Esophagus squamous epithelium (tissue), 5 donors: Measurements from ENCODE around the gene USP20. TPM values are rescaled to one million over a fixed set of nuclear protein-coding genes. Genes with fewer than 3 reads are reported as not detected.
"Not testable (repeated sequence)": the region's sequence is repeated elsewhere in the genome, so short reads cannot be mapped to it uniquely, and the experiment has no call there.

Experiments used
- DNase-seq: peaks from one replicate; lab custom pipeline; 2025; lab: John Stamatoyannopoulos, UW
- H3K27ac ChIP-seq, 4 donors: fragments of 200-600 bp; sonication (generic); one replicate each; pipeline ENCODE4 v1.5.1; 2016 to 2019; ENCODE audit warnings: mild to moderate bottlenecking in 1 of 4
- H3K27me3 ChIP-seq, 4 donors: fragments of 200-600 bp; sonication (generic); 1 replicate in 3 of 4; 2 replicates in 1 of 4; pipeline versions ENCODE4 v1.5.1 to v1.6.0; 2017 to 2021; ENCODE audit warnings: antibody characterized with exemption in 1 of 4
- H3K36me3 ChIP-seq, 3 donors: fragments of 200-600 bp; sonication (generic); one replicate each; pipeline ENCODE4 v1.5.1; 2016 to 2019
- H3K4me1 ChIP-seq, 3 donors: fragments of 200-600 bp; sonication (generic); one replicate each; pipeline ENCODE4 v1.5.1; 2017 to 2019
- H3K4me3 ChIP-seq, 4 donors: fragments of 200-600 bp; sonication (generic); 1 replicate in 3 of 4; 2 replicates in 1 of 4; pipeline ENCODE4 v1.5.1; 2016 to 2019; ENCODE audit warnings: mild to moderate bottlenecking in 2 of 4, moderate library complexity in 1 of 4
- H3K9me3 ChIP-seq, 3 donors: fragments of 200-600 bp; sonication (generic); one replicate each; pipeline ENCODE4 v1.5.1; 2016 to 2019
- POLR2A ChIP-seq, 4 donors: fragments of 450-650 bp; IDR thresholded peaks; one replicate each; pipeline ENCODE4 v1.6.1; 2017; ENCODE audit warnings: antibody characterized with exemption in 4 of 4, mild to moderate bottlenecking in 4 of 4, moderate library complexity in 3 of 4
- WGBS, 2 donors: methylation state at CpG; one replicate each; pipeline ENCODE4 v1.1.5; 2018; 5-methylcytosine and 5-hydroxymethylcytosine counted together
- intact Hi-C: fragments of 100-400 bp; cut with DNase I; formaldehyde crosslinking; loops from one replicate; pipeline ENCODE4 v1.15.0; 2022
- total RNA-seq, 4 donors: library from RNA; depleted of rRNA; stranded (reverse); fragments of >200 nt; gene quantifications; one replicate each; pipeline ENCODE4 v1.1.0, GENCODE V29; 2016
- TF ChIP-seq, protein P1 (sequence below), 6 experiments: fragments of 450-650 bp in 4 of 6; fragments of 200-600 bp in 2 of 6; sonication (generic) in 2 of 6; IDR thresholded peaks; one replicate each; pipeline ENCODE4 v1.5.1; 2016 to 2019; ENCODE audit warnings: antibody characterized with exemption in 6 of 6, mild to moderate bottlenecking in 4 of 6, moderate library complexity in 4 of 6
- donor health status: DM: yes; HTN: yes; CAD: no.

USP20 gene
- total RNA-seq, result 10 to 100 TPM; 12.3 to 19.7 (median 13.6) TPM

DNA sequence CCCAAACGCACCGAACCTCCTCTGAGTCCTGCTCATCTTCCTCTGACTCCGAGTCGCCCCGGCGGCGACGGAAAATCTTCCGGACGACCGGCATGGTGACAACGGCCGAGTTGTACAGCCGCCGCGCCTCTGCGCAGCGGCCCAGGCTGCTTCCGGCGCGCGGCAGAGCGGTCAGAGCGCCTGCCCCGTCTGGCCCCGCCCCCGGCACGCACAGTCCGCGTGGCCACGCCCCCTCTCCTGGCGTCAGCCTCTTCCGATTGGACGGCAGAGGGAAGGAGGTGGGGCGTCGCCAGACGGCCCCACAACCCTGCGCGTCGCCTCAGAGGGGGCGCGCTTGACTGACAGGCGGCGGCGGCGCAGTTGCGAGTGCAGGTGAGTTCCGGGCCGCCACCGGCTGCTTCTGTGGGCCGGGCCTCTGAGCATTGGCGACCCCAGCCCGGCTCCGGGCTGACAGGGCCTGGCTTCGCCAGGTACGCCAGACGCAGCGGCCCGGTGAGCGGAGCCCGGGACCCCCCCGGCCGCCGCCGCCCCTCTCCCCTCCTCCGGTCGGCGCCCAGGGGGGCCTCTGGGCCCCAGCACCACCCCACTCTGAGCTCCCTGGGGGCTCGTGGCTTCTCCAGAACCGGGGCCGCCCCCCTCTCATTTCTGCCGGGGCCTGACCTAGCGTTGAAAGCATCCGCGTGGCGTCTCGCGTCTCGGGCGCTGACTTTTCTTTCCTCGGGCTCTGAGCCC, at the start of gene USP20, which contains the start of gene C9orf78:
Gene USP20 (plus strand): TSS at position 331 of the 732 bp plus-strand sequence. CDS start 17,098 bp downstream, outside the sequence.
Gene C9orf78 (minus strand): TSS at position 148 of the 732 bp plus-strand sequence. CDS start 54 bp downstream, at position 94.
- Histone ChIP-seq H3K27ac (peak within 1 kb of the TSS; percentile 90 to 93 (median 92)), H3K36me3 (peaks cover 0 to 32% (median 17%) of the 10 kb centered on the region in 3 donors), H3K4me3 (peak within 1 kb of the TSS; percentile 76 to 99 (median 85)), H3K9me3 (no peaks in the 10 kb centered on the region), H3K27me3 (no peaks in the 10 kb centered on the region), H3K4me1 (peaks cover 15 to 63% (median 28%) of the 10 kb centered on the region in 3 donors)
- intact Hi-C loops, result no loop called here
- DNase-seq, result peak; percentile 78
- WGBS, 2 donors, result 0% methylated on average over 10 of the region's 81 CpGs; no CpG with 5 or more reads in 1 of the 2 donors
- TF ChIP-seq POLR2A (IDR thresholded peaks at IDR 0.05), result peak in 3 of 4 donors; percentile 45 to 95 (median 94)
- TF ChIP-seq, protein P1, sequence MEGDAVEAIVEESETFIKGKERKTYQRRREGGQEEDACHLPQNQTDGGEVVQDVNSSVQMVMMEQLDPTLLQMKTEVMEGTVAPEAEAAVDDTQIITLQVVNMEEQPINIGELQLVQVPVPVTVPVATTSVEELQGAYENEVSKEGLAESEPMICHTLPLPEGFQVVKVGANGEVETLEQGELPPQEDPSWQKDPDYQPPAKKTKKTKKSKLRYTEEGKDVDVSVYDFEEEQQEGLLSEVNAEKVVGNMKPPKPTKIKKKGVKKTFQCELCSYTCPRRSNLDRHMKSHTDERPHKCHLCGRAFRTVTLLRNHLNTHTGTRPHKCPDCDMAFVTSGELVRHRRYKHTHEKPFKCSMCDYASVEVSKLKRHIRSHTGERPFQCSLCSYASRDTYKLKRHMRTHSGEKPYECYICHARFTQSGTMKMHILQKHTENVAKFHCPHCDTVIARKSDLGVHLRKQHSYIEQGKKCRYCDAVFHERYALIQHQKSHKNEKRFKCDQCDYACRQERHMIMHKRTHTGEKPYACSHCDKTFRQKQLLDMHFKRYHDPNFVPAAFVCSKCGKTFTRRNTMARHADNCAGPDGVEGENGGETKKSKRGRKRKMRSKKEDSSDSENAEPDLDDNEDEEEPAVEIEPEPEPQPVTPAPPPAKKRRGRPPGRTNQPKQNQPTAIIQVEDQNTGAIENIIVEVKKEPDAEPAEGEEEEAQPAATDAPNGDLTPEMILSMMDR (IDR thresholded peaks at IDR 0.05), result peak in 1 of 6 experiments; percentile 18

DNA sequence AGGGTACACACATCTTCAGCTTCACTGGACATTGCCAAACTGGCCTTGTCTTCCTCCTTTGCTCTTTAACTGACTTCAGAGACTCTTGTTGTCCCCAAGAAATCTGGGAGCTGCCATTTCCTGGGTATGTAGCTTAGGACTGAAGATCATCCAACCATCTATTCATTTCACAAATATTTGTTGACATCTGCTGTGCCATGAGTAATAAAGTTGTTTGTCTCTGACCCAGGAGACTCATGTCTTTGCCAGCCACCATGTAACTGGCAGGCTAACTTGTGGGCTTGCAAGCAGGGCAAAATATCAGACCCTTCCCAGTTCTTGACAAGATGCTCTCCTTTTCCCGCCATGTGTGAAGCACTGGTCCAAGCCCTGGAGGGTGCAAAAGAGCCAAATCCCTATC, 49.4 kb upstream of the USP20 start:
- Histone ChIP-seq H3K4me1 (no peaks in the 10 kb centered on the region), H3K27me3 (peaks cover 0 to 38% (median 0%) of the 10 kb centered on the region in 4 donors), H3K9me3 (no peaks in the 10 kb centered on the region), H3K27ac (no peak overlapping the region), H3K36me3 (no peaks in the 10 kb centered on the region), H3K4me3 (no peak overlapping the region)
- no peak for DNase-seq
- 83 to 89% methylated on average over 1 of the region's 1 CpG for WGBS, 2 donors
- no peak for TF ChIP-seq POLR2A (IDR thresholded peaks at IDR 0.05)
- TF ChIP-seq, protein P1 (IDR thresholded peaks at IDR 0.05), result no peak
- intact Hi-C loops, result loop anchor here (5.0 kb wide), 1 partner anchor 139 kb away; no protein-coding TSS in a partner anchor

DNA sequence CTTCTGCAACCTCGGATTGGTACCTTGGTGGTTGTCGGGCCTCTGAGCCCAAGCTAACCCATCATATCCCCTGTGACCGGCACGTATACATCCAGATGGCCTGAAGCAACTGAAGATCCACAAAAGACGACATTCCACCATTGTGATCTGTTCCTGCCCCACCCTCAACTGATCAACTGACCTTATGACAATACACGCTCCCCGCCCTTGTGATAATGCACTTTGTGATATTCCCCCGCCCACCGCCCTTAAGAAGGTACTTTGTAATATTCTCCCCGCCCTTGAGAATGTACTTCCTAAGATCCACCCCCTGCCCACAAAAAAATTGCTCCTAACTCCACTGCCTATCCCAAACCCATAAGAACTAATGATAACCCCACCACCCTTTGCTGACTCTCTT, 48.8 kb upstream of the USP20 start:
- intact Hi-C loops, result loop anchor here (5.0 kb wide), 1 partner anchor 139 kb away; no protein-coding TSS in a partner anchor
- TF ChIP-seq POLR2A (IDR thresholded peaks at IDR 0.05), result no peak
- TF ChIP-seq, protein P1 (IDR thresholded peaks at IDR 0.05), result no peak
- 75 to 76% methylated on average over 10 of the region's 10 CpGs for WGBS, 2 donors

DNA sequence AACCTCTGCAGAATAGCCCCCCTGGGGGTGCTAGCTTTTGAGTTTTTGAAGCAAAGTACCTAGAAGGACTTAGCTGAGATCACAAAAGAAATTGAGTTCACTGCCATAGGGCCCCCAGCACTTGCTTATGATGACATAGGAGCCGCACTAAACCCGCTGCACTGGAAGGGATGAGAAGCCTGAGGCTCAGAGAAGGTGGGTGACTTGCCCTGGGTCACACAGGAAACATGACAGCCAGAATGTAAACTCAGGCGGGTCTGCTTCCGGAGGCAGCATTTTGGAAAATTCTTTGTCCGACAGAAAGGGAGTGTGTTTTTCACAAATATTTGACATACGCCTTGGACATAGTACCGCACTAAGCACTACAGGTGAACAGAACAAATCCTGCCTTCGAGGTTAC, 40.7 kb upstream of the USP20 start:
- no peak for DNase-seq
- 64 to 76% methylated on average over 6 to 8 of the region's 8 CpGs for WGBS, 2 donors
- H3K27ac ChIP-seq, result no peak overlapping the region
- no peaks in the 10 kb centered on the region for H3K36me3 ChIP-seq
- TF ChIP-seq POLR2A (IDR thresholded peaks at IDR 0.05), result no peak
- TF ChIP-seq, protein P1 (IDR thresholded peaks at IDR 0.05), result no peak
- intact Hi-C loops, result no loop called here
- H3K9me3 ChIP-seq, result no peaks in the 10 kb centered on the region
- no peaks in the 10 kb centered on the region for H3K4me1 ChIP-seq
- peaks cover 0 to 37% (median 0%) of the 10 kb centered on the region in 4 donors for H3K27me3 ChIP-seq
- H3K4me3 ChIP-seq, result no peak overlapping the region

More for the DNA sequence above, 48.8 kb upstream of the USP20 start:
- no peaks in the 10 kb centered on the region for H3K4me1 ChIP-seq
- DNase-seq, result no peak
- no peaks in the 10 kb centered on the region for H3K36me3 ChIP-seq
- no peak overlapping the region for H3K4me3 ChIP-seq
- no peaks in the 10 kb centered on the region for H3K9me3 ChIP-seq
- no peak overlapping the region for H3K27ac ChIP-seq
- H3K27me3 ChIP-seq, result peaks cover 0 to 39% (median 0%) of the 10 kb centered on the region in 4 donors

DNA sequence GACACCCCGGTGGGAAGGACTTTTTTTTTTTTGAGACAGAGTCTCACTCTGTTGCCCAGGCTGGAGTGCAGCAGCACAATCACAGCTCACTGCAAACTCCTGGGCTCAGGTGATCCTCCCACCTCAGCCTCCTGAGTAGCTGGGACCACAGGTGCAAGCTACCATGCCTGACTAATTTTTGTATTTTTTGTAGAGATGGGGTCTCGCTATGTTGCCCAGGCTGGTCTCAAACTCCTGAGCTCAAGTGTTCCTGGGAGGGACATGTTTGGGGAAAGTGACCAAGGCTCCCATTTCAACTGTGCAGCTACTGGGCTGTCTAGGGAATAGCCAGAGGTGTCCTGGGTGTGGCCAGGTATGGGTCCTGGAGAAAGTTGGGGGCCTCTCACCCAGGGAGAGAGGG, 39.2 kb upstream of the USP20 start:
- 0 to 67% methylated on average over 1 to 2 of the region's 2 CpGs for WGBS, 2 donors
- H3K9me3 ChIP-seq, H3K4me1 ChIP-seq, H3K27ac ChIP-seq, H3K4me3 ChIP-seq, DNase-seq, H3K36me3 ChIP-seq, intact Hi-C loops: not testable (repeated sequence)
- peaks cover 0 to 37% (median 0%) of the 10 kb centered on the region in 4 donors for H3K27me3 ChIP-seq
